ENCODE measurements around the gene OIT3. TPM values are rescaled to one million over a fixed set of nuclear protein-coding genes. Genes with fewer than 3 reads are reported as not detected.

OIT3 gene
- total RNA-seq, 1 donor from 2014 or later = not detected

- H4K20me1 ChIP-seq (ENCODE audit: low read depth) = no peaks in the 10 kb centered on the region
- H3K4me2 ChIP-seq = peak overlapping the region; percentile 67
- no peaks in the 10 kb centered on the region for H3K9me3 ChIP-seq (ENCODE audit: low read depth)
- H3K4me1 Mint-ChIP-seq = peaks cover 21% of the 10 kb centered on the region
- H3K4me1 ChIP-seq = peaks cover 42% of the 10 kb centered on the region
- H3K9ac ChIP-seq = no peak overlapping the region
- H3K79me2 ChIP-seq (ENCODE audit: low read depth) = no peaks in the 10 kb centered on the region
- no peak overlapping the region for H3K4me3 ChIP-seq
- H3K27ac ChIP-seq = peak overlapping the region; percentile 70
- H3K27ac Mint-ChIP-seq = no peak overlapping the region
- TF ChIP-seq CTCF (IDR thresholded peaks at IDR 0.05) (no peak), EZH2phosphoT487 (IDR thresholded peaks at IDR 0.05) (no peak), EZH2 (IDR thresholded peaks at IDR 0.05) (no peak)
- H3K9me3 Mint-ChIP-seq = no peaks in the 10 kb centered on the region
- no peak overlapping the region for H3K4me3 Mint-ChIP-seq
- H3F3A ChIP-seq (ENCODE audit: low read depth) = peaks cover 28% of the 10 kb centered on the region
- DNase-seq (ENCODE audit: low spot score) = peak; percentile 57
- H3K27me3 Mint-ChIP-seq (ENCODE audit: insufficient read depth, low read depth) = peaks cover 7% of the 10 kb centered on the region
- H3K27me3 ChIP-seq = no peaks in the 10 kb centered on the region
- H3K36me3 Mint-ChIP-seq = no peaks in the 10 kb centered on the region
- no peaks in the 10 kb centered on the region for H3K36me3 ChIP-seq
- peak overlapping the region; percentile 71 for H2AFZ ChIP-seq (replicated peaks)
Observed at GRCh38 chr10:72953687-72954086, 60.1 kb downstream of the OIT3 start.

GRCh38 chr10:72954230-72954595, 60.7 kb downstream of the OIT3 start:
- peak overlapping the region; percentile 67 for H3K4me2 ChIP-seq
- Mint-ChIP-seq H3K9me3 (no peaks in the 10 kb centered on the region), H3K27ac (no peak overlapping the region), H3K36me3 (no peaks in the 10 kb centered on the region), H3K4me3 (no peak overlapping the region), H3K4me1 (peaks cover 21% of the 10 kb centered on the region), H3K27me3 (ENCODE audit: insufficient read depth, low read depth) (peaks cover 7% of the 10 kb centered on the region)
- peak overlapping the region; percentile 71 for H2AFZ ChIP-seq (replicated peaks)
- no peaks in the 10 kb centered on the region for H3K27me3 ChIP-seq
- H3K9me3 ChIP-seq (ENCODE audit: low read depth) = no peaks in the 10 kb centered on the region
- peaks cover 28% of the 10 kb centered on the region for H3F3A ChIP-seq (ENCODE audit: low read depth)
- no peaks in the 10 kb centered on the region for H4K20me1 ChIP-seq (ENCODE audit: low read depth)
- DNase-seq (ENCODE audit: low spot score) = no peak
- H3K36me3 ChIP-seq = no peaks in the 10 kb centered on the region
- peaks cover 38% of the 10 kb centered on the region for H3K4me1 ChIP-seq
- no peak overlapping the region for H3K9ac ChIP-seq
- peak overlapping the region; percentile 21 for H3K4me3 ChIP-seq
- H3K27ac ChIP-seq = peak overlapping the region; percentile 70
- no peaks in the 10 kb centered on the region for H3K79me2 ChIP-seq (ENCODE audit: low read depth)
- no peak for TF ChIP-seq CTCF (IDR thresholded peaks at IDR 0.05)
- no peak for TF ChIP-seq EZH2 (IDR thresholded peaks at IDR 0.05)
- no peak for TF ChIP-seq EZH2phosphoT487 (IDR thresholded peaks at IDR 0.05)

GRCh38 chr10:72954596-72955554, 61.3 kb downstream of the OIT3 start, which contains the start of gene PLA2G12B:
Gene PLA2G12B, minus strand, starts transcription at chr10:72954806. Its CDS starts 121 bp downstream, at chr10:72954685.
- Histone ChIP-seq H2AFZ (replicated peaks) (peak within 1 kb of the TSS; percentile 71), H3K9me3 (ENCODE audit: low read depth) (no peaks in the 10 kb centered on the region), H3K27me3 (no peaks in the 10 kb centered on the region), H3K9ac (no peak within 1 kb of the TSS), H3K36me3 (no peaks in the 10 kb centered on the region), H4K20me1 (ENCODE audit: low read depth) (no peaks in the 10 kb centered on the region), H3K4me3 (peak within 1 kb of the TSS; percentile 21), H3K79me2 (ENCODE audit: low read depth) (no peaks in the 10 kb centered on the region), H3K4me1 (peaks cover 36% of the 10 kb centered on the region), H3F3A (ENCODE audit: low read depth) (peaks cover 28% of the 10 kb centered on the region), H3K4me2 (peak within 1 kb of the TSS; percentile 67), H3K27ac (peak within 1 kb of the TSS; percentile 70)
- Mint-ChIP-seq H3K27me3 (ENCODE audit: insufficient read depth, low read depth) (peaks cover 7% of the 10 kb centered on the region), H3K4me1 (peaks cover 21% of the 10 kb centered on the region), H3K36me3 (no peaks in the 10 kb centered on the region), H3K27ac (no peak within 1 kb of the TSS), H3K4me3 (no peak within 1 kb of the TSS), H3K9me3 (no peaks in the 10 kb centered on the region)
- TF ChIP-seq CTCF (IDR thresholded peaks at IDR 0.05) (no peak), EZH2 (IDR thresholded peaks at IDR 0.05) (no peak), EZH2phosphoT487 (IDR thresholded peaks at IDR 0.05) (no peak)
- DNase-seq (ENCODE audit: low spot score) = peak; percentile 59
